WTC11 (cell line): ENCODE data around the gene LPP.

Experiments used
- ATF1 ChIP-seq: sonication (generic); formaldehyde crosslinking; IDR thresholded peaks from 2 replicates; pipeline ENCODE4 v1.8.1; 2023; ENCODE audit warnings: mild to moderate bottlenecking, moderate library complexity, missing genetic modification reagents
- CTCF ChIP-seq: fragments of 200-600 bp; IDR thresholded peaks from 2 replicates; pipeline ENCODE4 v1.8.0; 2022; ENCODE audit warnings: antibody characterized with exemption
- E2F1 ChIP-seq: sonication (generic); formaldehyde crosslinking; IDR thresholded peaks from 2 replicates; pipeline ENCODE4 v1.8.0; 2022; ENCODE audit warnings: mild to moderate bottlenecking, missing genetic modification reagents
- E2F4 ChIP-seq: sonication (generic); formaldehyde crosslinking; IDR thresholded peaks from 2 replicates; pipeline ENCODE4 v1.8.1; 2022; ENCODE audit warnings: low read depth, mild to moderate bottlenecking, moderate library complexity, missing genetic modification reagents, borderline replicate concordance
- JUN ChIP-seq: sonication (generic); formaldehyde crosslinking; IDR thresholded peaks from 2 replicates; pipeline ENCODE4 v1.8.0; 2023; ENCODE audit warnings: mild to moderate bottlenecking, missing genetic modification reagents
- RELA ChIP-seq: sonication (generic); formaldehyde crosslinking; IDR thresholded peaks from 2 replicates; pipeline ENCODE4 v1.8.1; 2022; ENCODE audit warnings: missing genetic modification reagents, mild to moderate bottlenecking, borderline replicate concordance
- RORB ChIP-seq: fragments of 250-450 bp; sonication (Bioruptor Pico); IDR thresholded peaks from 2 replicates; pipeline ENCODE4 v1.9.0; 2021; ENCODE audit warnings: mild to moderate bottlenecking
- ZBTB21 ChIP-seq: sonication (generic); formaldehyde crosslinking; IDR thresholded peaks from 2 replicates; pipeline ENCODE4 v1.8.1; 2023; ENCODE audit warnings: mild to moderate bottlenecking, missing genetic modification reagents, borderline replicate concordance
- ZNF138 ChIP-seq: sonication (generic); formaldehyde crosslinking; conservative IDR thresholded peaks from 2 replicates; pipeline ENCODE4 v1.8.1; 2022; ENCODE audit warnings: mild to moderate bottlenecking, moderate library complexity, missing genetic modification reagents
- ZNF317 ChIP-seq: sonication (generic); formaldehyde crosslinking; IDR thresholded peaks from 2 replicates; pipeline ENCODE4 v1.8.1; 2023; ENCODE audit warnings: low read depth, mild to moderate bottlenecking, moderate library complexity, missing genetic modification reagents, borderline replicate concordance
- ZNF416 ChIP-seq: fragments of 250-450 bp; sonication (Bioruptor Pico); IDR thresholded peaks from 2 replicates; pipeline ENCODE4 v1.9.0; 2021; ENCODE audit warnings: mild to moderate bottlenecking, inconsistent platforms

- TF ChIP-seq ZNF317 (CRISPR knock-in tag) (no peak), ZBTB21 (CRISPR knock-in tag) (no peak), E2F1 (CRISPR knock-in tag) (no peak), CTCF (no peak), ZNF138 (CRISPR knock-in tag) (no peak), JUN (CRISPR knock-in tag) (no peak), ATF1 (CRISPR knock-in tag) (no peak), ZNF416 (CRISPR knock-in tag) (no peak), E2F4 (CRISPR knock-in tag) (no peak), RELA (CRISPR knock-in tag) (no peak), RORB (CRISPR knock-in tag) (no peak)
These were observed 723.4 kb downstream of the LPP start for GRCh38 chr3:188877381-188877780.
